ENCODE data around the gene PCDHGB6.

GRCh38 chr5:141402553-141403243 lies 5.1 kb upstream of the PCDHGB6 start, which contains the start of gene PCDHGA9:
- TF ChIP-seq POLR2A (IDR thresholded peaks at IDR 0.05), result no peak
- no peak for TF ChIP-seq POLR2AphosphoS5 (IDR thresholded peaks at IDR 0.05)
- TF ChIP-seq CTCF (IDR thresholded peaks at IDR 0.05), result no peak
